Adrenal gland (tissue), 12 donors: ENCODE data around the gene KDM4B. TPM values are rescaled to one million over a fixed set of nuclear protein-coding genes. Genes with fewer than 3 reads are reported as not detected.

Experiments
- DNase-seq, 7 donors: peaks; one replicate each; pipeline ENCODE4 v3.0.0-alpha.2; 2019 to 2020
- H3K27ac ChIP-seq, 5 donors: fragments of 200-600 bp; sonication (generic) in 4 of 5; 1 replicate in 3 of 5; 2 replicates in 2 of 5; pipeline versions ENCODE4 v1.5.1 to v1.8.0; 2016 to 2020; ENCODE audit warnings: mild to moderate bottlenecking in 1 of 5
- H3K27me3 ChIP-seq: fragments of 200-600 bp; 2 replicates; pipeline ENCODE4 v1.8.0; 2021
- H3K36me3 ChIP-seq, 2 donors: fragments of 200-600 bp; replicated peaks in 1 of 2; 1 replicate in 1 of 2; 2 replicates in 1 of 2; pipeline versions ENCODE4 v1.5.1 to v1.8.0; 2018 to 2022
- H3K4me1 ChIP-seq, 2 donors: fragments of 200-600 bp; replicated peaks in 1 of 2; 1 replicate in 1 of 2; 2 replicates in 1 of 2; pipeline versions ENCODE4 v1.5.1 to v1.8.0; 2018 to 2021
- H3K4me3 ChIP-seq, 4 donors: fragments of 200-600 bp; sonication (generic) in 3 of 4; one replicate each; pipeline ENCODE4 v1.5.1; 2016 to 2018
- H3K9me3 ChIP-seq, 3 donors: fragments of 200-600 bp; sonication (generic) in 1 of 3; replicated peaks in 1 of 3; 1 replicate in 2 of 3; 2 replicates in 1 of 3; pipeline versions ENCODE4 v1.5.1 to v1.8.0; 2016 to 2021
- CTCF ChIP-seq, 6 experiments: fragments of 450-650 bp in 4 of 6; fragments of 200-600 bp in 2 of 6; sonication (generic) in 1 of 6; IDR thresholded peaks; 1 replicate in 5 of 6; 2 replicates in 1 of 6; pipeline versions ENCODE4 v1.5.1 to v1.8.0; 2016 to 2021; ENCODE audit warnings: antibody characterized with exemption in 6 of 6, mild to moderate bottlenecking in 2 of 6, moderate library complexity in 1 of 6
- POLR2A ChIP-seq, 2 donors: fragments of 450-650 bp; IDR thresholded peaks; one replicate each; pipeline ENCODE4 v1.6.1; 2017; ENCODE audit warnings: antibody characterized with exemption in 2 of 2, mild to moderate bottlenecking in 2 of 2, moderate library complexity in 1 of 2
- WGBS, 4 donors: extraction: QIAGEN DNeasy Blood & Tissue Kit in 2 of 4; methylation state at CpG; one replicate each; pipeline versions ENCODE4 v1.1.5 to v1.1.7; 2013 to 2017; 5-methylcytosine and 5-hydroxymethylcytosine counted together
- intact Hi-C, 2 donors: fragments of 100-400 bp; cut with DNase I; formaldehyde crosslinking; loops; one replicate each; pipeline versions ENCODE4 v1.14.1 to v1.15.0; 2022 to 2023
- polyA plus RNA-seq, 3 donors: library from polyadenylated mRNA; stranded (reverse); fragments of 200-250 nt in 2 of 3; fragments of 350-450 nt in 1 of 3; fragmentation: Illumina TruSeq in 1 of 3; extraction: RNeasy Lipid Tissue Mini Kit (QIAGEN cat#74804) in 1 of 3; gene quantifications; one replicate each; pipeline ENCODE4 v1.2.3, GENCODE V29; 2013 to 2014
- total RNA-seq, 9 donors: library from RNA; depleted of rRNA in 4 of 9; stranded (reverse); fragments of >200 nt in 4 of 9; fragments of 120-200 nt in 1 of 9; fragmentation: NEBNext Ultra II Directional in 1 of 9; extraction: Animal tissue kit (Norgen Biotek cat#: 25700) in 1 of 9; gene quantifications; one replicate each; pipeline versions ENCODE4 v1.1.0 to v1.2.4, GENCODE V29; 2013 to 2023
- donor health status: healthy with polysubstance abuse.
- donor health status: Bipolar disorder and iron deficiency.
- donor health status: DM: yes; HTN: yes; CAD: no.
- donor health status: DM: no; HTN: no; CAD: no.
- donor health status: DM: no; HTN: no; CAD: no.
- donor health status: DM: yes; HTN: yes; CAD: no.

Gene KDM4B
- total and polyA plus RNA-seq, 12 donors = 9.8 to 65.1 (median 39.9) TPM

- Histone ChIP-seq H3K4me1 (peaks cover 0 to 21% of the 10 kb centered on the region in 2 donors), H3K27ac (no peak overlapping the region), H3K27me3 (no peaks in the 10 kb centered on the region), H3K36me3 (peaks cover 0 to 34% of the 10 kb centered on the region in 2 donors), H3K9me3 (no peaks in the 10 kb centered on the region), H3K4me3 (no peak overlapping the region)
- TF ChIP-seq POLR2A (IDR thresholded peaks at IDR 0.05) (no peak), CTCF (IDR thresholded peaks at IDR 0.05) (no peak)
- intact Hi-C loops = loop anchor here (10.0 kb wide), 2 partner anchors 332 to 442 kb away; no protein-coding TSS in a partner anchor
- DNase-seq = no peak
- WGBS, 4 donors = 80 to 86% (median 85%) methylated on average over 18 of the region's 18 CpGs
Observed at GRCh38 chr19:5042556-5042955, 73.6 kb downstream of the KDM4B start.

- intact Hi-C loops = loop anchor here (5.0 to 10.0 kb wide), 3 partner anchors 330 to 532 kb away; no protein-coding TSS in a partner anchor
- no peak overlapping the region for H3K27ac ChIP-seq
- no peak for DNase-seq
- no peaks in the 10 kb centered on the region for H3K27me3 ChIP-seq
- peaks cover 0 to 36% of the 10 kb centered on the region in 2 donors for H3K36me3 ChIP-seq
- no peak overlapping the region for H3K4me3 ChIP-seq
- TF ChIP-seq CTCF (IDR thresholded peaks at IDR 0.05) (no peak), POLR2A (IDR thresholded peaks at IDR 0.05) (no peak)
- no peaks in the 10 kb centered on the region for H3K9me3 ChIP-seq
- WGBS, 4 donors = 89 to 96% (median 90%) methylated on average over 15 to 16 of the region's 16 CpGs
- peaks cover 15 to 36% of the 10 kb centered on the region in 2 donors for H3K4me1 ChIP-seq
Observed at GRCh38 chr19:5045029-5045428, 76.1 kb downstream of the KDM4B start.

GRCh38 chr19:5045956-5046338, 77.0 kb downstream of the KDM4B start:
- DNase-seq = no peak
- H3K9me3 ChIP-seq = no peaks in the 10 kb centered on the region
- peak overlapping the region in 1 of 5 donors; percentile 38 for H3K27ac ChIP-seq
- H3K27me3 ChIP-seq = no peaks in the 10 kb centered on the region
- peaks cover 0 to 27% of the 10 kb centered on the region in 2 donors for H3K36me3 ChIP-seq
- whole genome bisulfite sequencing, 4 donors = 83 to 92% (median 90%) methylated on average over 7 to 8 of the region's 8 CpGs
- intact Hi-C loops = loop anchor here (5.0 to 10.0 kb wide), 3 partner anchors 329 to 531 kb away; no protein-coding TSS in a partner anchor
- peaks cover 15 to 37% of the 10 kb centered on the region in 2 donors for H3K4me1 ChIP-seq
- TF ChIP-seq POLR2A (IDR thresholded peaks at IDR 0.05) (no peak), CTCF (IDR thresholded peaks at IDR 0.05) (no peak)
- H3K4me3 ChIP-seq = no peak overlapping the region

GRCh38 chr19:5046339-5047039, 77.6 kb downstream of the KDM4B start:
- H3K27ac ChIP-seq = peak overlapping the region in 1 of 5 donors; percentile 38
- H3K27me3 ChIP-seq = no peaks in the 10 kb centered on the region
- no peaks in the 10 kb centered on the region for H3K9me3 ChIP-seq
- 71 to 80% (median 74%) methylated on average over 15 to 19 of the region's 19 CpGs for WGBS, 4 donors
- H3K4me3 ChIP-seq = no peak overlapping the region
- intact Hi-C loops = loop anchor here (5.0 to 10.0 kb wide), 3 partner anchors 328 to 531 kb away; no protein-coding TSS in a partner anchor
- TF ChIP-seq POLR2A (IDR thresholded peaks at IDR 0.05) (no peak), CTCF (IDR thresholded peaks at IDR 0.05) (no peak)
- H3K36me3 ChIP-seq = peaks cover 0 to 22% of the 10 kb centered on the region in 2 donors
- peaks cover 15 to 37% of the 10 kb centered on the region in 2 donors for H3K4me1 ChIP-seq
- DNase-seq = peak in 1 of 7 donors; percentile 41
